GM21723 (cell line): ENCODE data around the gene ADAMTS17.

ENCODE experiments used
- ATAC-seq: cut with Tn5 transposase; IDR thresholded peaks from one replicate; pipeline ENCODE4 v1.9.1; 2021; ENCODE audit warnings: mild to moderate bottlenecking, moderate library complexity; ENCODE audit not compliant: unreplicated experiment

ADAMTS17 gene

DNA sequence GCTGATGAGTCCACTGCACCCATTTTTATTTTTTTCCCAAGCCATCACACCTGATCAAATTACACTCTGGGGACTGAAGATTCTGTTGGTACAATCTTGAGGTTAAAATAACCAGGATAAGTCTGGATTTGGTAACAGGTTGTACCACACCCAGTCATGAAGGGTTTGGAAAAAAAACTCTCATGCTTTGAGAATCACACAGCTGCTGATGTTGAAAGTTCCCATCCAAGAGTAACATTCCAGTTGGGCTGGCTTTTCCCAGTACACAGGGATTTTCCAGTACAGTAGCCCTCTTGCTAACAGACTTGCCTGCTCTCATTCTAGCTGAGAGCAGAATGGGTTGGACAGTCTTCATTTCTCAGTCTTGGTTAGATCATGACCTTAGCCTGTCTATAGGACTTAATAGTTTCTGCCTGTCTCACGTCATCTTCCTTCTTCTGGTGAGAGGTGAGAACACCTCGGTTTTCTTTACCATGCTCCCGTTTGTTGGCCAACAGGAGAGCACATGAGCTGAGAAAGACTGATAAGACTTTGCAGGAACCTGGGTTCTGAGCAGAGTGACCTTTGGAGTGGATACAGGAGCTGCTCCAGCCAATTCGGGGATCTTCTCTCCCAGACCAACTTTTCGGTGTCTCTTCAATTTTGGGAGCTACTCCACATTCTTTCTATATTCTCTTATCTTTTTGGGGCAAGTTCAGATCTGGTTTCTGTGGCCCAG lies 308.5 kb downstream of the ADAMTS17 start:
- no peak for ATAC-seq

DNA sequence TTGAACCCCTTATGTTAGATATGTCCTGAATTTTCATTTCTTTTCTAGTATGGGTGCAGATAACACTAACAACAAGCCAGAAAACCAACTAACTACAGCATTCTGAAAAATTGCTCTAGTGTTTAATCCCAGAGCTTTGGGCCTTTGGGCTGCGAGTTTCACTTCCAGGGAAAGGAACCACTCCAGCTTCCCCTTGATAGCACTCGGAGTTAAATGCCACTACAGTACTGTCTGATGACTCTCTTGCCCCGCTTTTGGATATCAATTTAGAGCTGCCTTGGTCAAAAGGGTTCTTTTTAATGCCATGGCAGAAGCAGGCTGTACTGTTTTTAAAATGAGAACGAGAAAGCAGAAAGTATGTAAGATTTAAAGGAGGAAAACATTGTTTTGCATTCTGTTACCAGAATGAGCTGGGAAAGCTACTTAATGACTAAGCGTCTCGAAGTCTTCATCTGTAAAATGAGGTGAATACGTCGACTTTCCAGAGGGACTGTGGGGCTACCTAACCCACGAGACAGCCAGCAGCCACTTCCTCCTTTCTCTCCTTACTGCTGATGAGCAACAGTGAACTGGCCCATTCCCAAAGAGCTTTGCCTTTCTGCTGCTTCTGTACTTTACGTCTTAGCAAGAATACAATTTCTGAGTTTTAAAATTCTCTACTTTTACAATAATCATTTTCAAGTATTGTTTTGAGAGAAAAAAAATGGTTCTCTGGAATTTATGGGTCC lies 309.3 kb downstream of the ADAMTS17 start:
- no peak for ATAC-seq

DNA sequence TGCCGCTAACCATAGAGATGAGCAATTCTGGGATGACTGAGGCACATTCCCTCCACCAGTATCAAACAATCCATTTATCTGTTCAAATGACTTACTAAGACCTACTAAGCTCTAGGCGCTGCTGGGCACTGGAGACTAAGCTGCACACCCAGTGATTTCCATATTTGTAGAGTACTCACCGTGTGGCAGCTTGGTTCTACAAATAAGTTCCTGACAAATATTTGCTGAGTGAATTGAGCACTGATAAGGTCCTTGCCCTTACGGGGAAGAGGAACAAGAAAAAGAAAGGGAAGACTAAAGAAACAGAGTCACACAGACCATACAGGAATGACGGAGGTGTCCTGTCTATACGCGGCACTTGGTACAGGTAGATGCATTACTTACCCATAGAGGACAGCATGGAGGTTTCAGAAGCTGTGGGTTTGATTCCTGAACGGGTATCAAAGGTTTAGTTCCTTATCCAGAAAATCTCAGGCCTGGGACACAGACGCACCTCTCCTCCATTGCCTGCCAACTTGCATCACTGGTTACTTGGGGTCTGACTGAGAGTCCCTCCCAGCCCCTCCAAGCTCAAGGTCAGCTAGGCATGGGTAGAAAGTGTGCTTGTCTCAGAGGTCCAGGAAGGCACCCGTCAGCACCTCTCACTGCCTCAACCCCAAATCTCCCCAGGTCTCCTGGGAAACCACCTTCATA lies 310.0 kb downstream of the ADAMTS17 start:
- ATAC-seq = no peak

DNA sequence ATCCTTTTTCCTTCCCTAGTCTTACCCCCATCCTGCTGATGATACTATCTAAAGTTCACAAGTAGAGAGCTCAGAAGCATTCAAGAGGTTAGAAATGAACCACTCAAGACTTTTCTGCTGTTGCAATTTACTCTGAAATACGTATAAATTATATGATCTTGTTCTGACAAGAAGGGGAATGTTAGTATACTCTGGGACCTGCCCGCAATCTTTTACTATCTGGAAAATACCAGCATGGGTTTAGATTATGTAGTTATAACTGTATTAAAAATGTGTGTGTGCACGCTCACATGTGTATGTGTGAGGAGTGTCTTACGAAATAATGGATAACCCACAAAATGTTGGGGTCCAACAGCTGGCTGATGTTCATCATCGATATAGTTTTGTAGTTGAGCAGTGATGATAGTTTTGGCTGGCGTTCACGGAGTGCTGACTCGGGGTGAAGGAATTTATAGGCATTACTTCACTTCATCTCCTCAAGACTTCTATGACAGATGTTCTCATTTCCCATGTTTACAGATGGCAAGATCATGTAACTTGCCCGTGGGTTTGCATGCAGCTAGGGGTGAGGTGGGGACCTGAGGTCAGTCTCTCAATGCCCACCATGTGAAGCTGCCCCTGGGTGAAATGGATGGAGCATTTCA lies 311.1 kb downstream of the ADAMTS17 start:
- ATAC-seq = no peak

DNA sequence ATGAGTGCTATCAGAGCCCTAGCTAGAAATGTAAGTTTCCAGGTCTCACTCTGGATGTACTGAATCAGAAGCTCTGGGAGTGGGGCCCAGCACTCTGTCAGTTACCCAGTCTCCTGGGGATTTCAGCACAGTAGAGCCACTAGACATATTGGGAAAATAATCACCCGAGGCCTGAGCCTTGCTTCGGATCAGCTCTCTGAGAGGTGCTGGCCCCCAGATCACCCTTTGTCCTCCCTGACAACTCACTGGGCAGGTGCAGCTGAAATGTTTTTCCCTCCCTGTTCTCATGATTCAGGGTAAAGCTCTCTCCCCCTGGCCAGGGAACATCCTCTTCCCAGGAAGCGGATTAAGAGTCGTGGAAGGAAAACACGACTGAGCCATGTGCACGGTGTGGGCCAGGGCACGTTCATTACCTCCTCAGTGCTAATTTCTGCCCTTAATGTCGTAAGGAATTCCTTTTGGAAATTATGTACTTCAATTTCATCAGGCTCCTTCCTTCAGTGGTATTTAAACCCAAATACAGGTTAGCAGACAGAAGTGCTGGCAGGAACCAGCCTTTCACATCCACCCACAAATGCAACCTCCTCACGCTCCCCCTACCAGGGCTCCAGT lies 311.8 kb downstream of the ADAMTS17 start:
- ATAC-seq = no peak

DNA sequence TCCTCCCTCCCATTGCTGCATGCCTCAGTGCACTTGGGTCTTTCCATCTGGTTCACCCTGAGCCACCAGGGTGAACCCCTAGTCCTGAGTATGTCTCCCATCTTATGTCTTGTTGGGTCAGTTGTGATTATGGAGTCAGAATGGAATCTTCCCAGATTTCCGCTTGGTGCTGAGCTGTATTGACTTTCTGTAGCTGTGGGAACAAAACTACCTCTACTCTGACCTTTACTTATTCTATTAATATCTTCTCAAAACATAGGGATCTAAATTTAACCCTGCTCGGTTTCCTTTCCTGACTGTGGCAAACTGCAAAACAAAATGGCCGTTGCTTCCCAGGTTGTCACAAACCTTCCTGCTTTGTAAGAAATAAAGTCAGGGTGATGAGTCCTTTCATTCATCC lies 312.7 kb downstream of the ADAMTS17 start:
- ATAC-seq = no peak

DNA sequence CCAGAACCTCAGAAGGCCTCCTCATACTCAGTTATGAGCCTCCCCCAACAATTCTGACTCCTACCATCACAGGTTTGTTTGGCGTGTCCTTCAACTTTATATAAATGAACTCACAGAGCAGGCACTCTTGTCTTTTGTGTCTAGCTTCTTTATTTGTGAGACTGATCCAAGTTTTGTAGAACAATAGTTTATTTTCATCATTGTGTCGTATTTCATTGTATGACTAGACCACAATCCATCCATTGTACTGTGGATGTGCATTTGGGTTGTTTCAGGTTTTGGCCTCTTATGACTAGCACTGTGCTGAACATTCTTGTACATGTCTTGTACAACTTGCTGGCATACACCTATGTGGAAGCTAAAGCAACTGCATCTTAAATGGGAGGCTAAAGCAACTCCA lies 315.7 kb downstream of the ADAMTS17 start:
- ATAC-seq = no peak

DNA sequence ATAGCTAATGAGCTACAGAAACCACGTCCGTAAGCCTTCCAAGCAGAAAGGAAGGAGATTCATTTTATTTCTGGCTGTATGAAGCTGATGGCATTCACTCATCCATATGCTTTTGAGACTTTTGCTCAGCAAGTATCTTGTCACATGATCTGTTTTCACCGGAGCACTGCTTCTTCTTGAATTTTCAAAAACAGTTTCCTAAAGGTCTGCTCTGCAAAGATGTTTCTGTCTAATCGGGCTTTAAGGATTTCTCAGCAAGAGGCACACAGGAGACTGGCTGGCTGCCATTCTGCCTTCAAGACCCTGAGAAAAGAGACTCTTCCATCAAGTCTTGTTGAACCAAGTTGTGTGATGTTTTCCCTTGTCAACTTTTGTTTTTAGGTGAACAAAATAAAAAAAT lies 319.0 kb downstream of the ADAMTS17 start:
- ATAC-seq = no peak

DNA sequence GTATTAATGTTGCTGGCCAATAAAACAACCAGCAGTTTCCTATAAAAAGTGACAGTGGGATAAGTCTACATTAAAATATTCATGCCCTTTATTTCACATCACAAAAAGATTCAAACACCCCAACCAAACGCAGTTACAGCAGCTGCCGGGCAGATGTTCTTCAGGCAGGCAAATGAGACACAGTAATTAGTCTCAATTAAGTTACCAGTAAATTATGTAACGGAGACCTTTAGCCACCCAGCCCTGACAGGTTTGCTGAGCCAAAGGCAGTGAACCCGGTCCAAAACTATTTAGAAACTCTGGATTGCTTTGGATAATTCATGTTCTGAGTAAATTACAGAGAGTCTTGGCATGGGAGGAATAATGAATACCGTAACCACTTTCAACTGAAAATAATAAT lies 319.4 kb downstream of the ADAMTS17 start:
- no peak for ATAC-seq

DNA sequence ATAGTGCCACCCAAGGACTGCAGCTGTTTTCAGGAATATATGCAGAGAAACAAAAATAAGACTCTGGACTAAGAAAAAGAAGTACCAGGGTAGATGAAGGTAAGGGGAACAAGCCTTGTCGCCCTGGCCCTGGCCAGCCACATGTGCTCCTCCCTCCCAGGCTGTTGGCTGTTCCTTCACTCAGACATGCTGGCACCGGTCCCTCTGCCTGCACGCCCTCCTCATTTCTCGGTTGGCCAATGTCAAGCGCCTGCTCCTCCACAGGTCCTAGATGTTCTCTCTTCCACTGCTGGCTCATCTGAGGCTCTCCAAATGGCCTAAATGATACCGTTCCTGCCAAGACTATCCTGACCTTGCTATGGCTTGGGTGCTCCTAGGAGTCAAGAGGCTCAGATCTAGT lies 320.1 kb downstream of the ADAMTS17 start:
- ATAC-seq = no peak

DNA sequence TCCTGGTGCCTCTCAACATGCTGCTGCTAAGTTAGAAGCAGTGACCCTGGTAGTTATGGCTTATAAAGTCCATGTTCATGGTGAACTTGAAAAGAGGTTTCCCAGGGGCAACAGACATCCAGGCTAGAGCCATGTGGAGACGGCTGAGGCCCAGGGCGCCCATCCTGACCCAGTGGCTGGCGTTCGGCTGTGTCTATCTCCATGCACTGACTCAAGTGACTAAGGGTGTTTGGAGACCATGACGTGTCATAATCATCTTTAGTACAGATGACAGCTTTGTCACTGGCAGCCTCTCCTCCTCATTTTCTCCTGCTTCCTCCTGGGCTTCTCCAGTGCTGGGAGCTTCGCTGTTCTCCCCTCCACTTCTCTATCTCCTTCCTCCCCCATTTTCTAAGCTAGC lies 321.2 kb downstream of the ADAMTS17 start:
- no peak for ATAC-seq

DNA sequence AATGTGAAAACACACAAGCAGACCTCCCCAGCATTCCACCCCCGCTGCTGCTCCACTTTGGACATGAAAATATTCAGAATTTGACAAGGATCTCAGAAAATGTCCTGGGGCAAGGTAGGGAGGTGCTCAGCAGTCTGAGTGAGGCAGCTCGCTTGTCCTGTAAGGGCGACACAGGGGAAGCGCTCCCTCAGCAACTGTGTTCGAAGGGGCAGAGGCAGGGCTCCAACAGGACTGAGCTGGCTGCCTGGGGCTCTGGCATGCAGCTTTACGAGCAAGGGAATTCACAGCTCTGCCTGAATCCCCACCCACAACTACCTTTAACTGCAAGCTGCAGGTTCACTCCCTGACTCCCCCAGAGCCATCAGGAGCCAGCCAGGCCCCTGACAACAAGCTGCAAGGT lies 321.6 kb downstream of the ADAMTS17 start:
- no peak for ATAC-seq

DNA sequence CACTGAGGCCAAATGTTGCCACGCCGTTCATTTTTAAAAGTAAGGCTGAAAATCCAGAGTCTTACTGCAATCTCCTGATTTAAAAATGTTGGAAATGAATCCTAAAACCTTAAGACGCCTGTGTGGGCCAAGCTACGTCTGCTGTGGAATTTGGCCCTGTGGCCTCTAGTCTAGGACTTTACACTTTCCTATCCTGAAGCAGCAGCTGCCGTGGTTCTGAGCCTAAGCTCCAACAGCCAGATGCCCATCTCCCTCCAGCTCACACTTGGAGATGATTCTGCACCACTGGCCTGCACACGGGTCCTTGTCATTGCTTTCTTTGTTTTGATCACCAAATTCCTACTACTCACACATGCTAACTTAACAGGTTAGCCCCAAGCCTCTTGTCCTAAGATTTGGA lies 322.2 kb downstream of the ADAMTS17 start:
- ATAC-seq = no peak

DNA sequence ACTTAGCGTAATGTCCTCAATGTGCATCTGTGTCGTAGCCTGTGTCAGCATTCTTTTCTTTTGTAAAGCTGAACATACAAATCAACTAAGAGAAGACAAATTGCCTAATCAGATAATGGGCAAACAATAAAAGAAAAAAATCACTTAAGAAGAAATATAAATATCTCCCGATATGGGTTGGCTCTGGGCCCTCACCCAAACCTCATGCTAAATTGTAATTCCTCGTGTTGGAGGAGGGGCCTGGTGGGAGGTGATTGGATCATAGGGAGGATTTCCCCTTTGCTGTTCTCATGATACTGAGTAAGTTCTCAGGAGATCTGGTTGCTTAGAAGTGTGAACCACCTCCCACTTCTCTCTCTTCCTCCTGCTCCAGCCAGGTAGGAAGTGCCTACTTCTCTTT lies 323.6 kb downstream of the ADAMTS17 start:
- no peak for ATAC-seq

DNA sequence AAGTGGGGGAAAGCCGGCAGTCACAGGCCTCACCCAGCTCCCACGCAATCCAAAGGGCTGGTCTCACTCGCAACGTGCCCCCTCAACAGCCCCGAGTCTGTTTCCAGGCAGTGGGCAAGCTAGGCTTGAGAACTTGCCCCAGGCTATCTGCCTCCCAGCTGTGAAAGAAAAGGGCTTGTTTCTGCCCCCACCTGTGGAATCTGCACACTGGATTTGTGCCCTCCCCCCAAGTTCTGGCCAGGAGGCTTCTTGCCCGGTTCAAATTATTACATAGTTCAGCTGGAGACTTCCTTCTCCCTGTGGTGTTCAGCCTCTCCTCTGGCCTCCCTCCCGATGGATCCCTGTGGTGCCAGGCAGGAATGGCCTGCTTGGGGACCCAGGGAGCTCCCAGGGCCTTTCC lies 324.6 kb downstream of the ADAMTS17 start:
- no peak for ATAC-seq

DNA sequence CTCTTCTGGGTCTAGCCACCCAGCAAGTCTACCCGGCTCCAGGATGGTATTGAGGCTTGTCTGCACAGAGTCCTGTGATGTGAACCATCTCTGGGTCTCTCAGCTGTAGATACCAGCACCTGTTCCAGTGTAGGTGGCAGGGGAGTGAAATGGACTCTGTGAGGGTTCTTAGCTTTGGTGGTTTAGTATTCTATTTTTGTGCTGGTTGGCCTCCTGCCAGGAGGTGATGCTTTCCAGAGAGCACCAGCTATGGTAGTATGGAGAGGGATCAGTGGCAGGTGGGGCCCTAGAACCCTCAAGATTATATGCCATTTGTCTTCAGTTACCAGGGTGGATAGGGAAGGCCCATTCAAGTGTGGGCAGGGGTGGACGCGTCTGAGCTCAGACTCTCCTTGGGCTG lies 325.1 kb downstream of the ADAMTS17 start:
- no peak for ATAC-seq

DNA sequence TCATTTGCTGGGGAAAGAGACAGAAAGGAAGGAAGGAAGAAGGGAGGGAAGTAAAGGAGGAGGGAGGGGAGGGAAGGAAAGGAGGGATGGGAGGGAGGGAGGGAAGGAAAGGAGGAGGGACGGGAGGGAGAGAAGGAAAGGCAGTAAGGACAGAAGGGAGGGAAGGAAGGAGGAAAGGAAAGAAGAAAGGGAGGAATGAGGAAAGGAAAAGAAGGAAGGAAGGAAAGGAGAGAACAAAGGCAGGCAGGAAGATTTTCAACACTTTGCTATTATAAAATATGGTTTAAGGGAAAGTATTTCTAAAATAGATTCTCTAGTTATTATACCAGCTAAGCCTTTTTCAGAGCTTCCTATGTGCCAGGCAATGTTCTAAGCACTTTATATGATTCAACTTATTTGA lies 330.5 kb downstream of the ADAMTS17 start:
- ATAC-seq = no peak

DNA sequence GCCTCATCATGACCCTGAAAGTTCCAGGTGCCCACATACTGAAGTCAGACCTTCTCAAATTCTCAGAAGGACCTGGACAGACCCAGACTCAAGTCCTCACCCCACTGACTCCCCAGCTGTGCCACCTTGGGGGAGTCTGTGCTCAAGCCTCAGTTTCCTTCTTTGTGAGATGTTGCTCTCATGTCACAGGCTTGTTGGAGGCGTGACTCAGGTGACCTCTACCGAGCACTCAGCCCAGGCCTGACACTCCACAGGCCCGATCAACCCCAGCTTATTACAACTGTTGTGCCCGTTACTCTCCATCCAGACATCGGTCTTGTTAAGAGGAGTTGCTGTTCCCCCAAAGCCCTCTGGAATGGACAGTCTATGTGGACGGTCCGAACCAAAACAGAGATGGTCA lies 332.4 kb downstream of the ADAMTS17 start:
- ATAC-seq = no peak

DNA sequence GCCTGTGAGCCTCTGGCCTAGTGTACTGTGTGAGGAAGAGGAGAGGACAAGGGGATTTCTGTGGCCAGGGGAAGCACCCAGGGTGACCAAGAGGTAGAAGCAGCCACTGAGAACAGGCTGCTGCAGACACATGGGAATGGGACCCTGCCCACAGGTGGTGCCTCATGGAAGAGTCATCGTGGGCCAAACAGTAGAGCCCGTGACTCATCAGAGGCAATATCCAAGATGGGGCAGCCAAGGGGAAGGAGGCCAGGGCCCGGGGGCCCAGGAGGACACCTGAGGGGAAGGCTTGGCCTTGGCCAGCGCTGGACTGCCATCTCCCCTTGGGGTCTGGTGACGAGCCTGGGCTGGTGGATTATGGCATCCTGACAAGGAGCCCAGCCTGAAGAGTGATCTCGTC lies 333.5 kb downstream of the ADAMTS17 start:
- ATAC-seq = no peak

DNA sequence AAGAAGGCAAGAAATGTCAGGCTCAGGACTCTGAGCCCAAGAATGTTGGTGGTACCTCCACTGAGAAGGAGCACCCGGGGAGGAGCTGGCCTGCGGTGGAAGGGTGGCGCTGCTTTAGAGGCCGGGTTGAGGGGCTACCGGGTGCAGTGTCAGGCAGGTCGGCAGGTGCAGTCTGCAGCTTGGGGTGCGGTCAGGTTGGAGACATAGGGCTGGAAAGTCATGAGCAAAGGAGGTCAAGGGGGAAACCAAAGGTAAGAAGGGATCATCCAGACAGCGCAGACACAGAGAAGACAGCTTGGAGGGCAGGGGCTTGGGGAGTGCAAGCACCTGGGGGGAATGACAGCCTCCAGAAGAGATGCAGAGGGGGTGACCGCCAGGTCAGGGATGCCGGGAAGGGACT lies 334.2 kb downstream of the ADAMTS17 start:
- no peak for ATAC-seq

DNA sequence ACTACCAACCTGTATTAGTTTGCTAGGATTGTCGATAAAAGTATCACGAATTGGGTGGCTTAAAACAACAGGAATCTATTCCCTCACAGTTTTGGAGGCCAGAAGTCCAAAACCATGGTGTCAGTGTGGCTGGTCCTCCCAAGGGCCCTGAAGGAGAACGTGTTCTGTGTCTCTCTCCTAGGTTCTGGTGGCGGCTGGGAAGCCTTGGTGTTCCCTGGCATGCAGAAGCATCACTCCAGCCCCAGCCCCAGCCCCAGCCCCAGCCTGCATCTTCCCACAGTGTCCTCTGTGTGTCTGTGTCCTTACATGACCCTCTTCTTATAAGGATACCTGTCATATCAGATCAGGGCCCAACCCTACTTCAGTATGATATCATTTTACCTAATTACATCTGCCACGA lies 336.1 kb downstream of the ADAMTS17 start:
- ATAC-seq = no peak
